Sciatic nerve (tissue), 2 donors: ENCODE data around the gene KLF5. TPM values are rescaled to one million over a fixed set of nuclear protein-coding genes. Genes with fewer than 3 reads are reported as not detected.
"Not testable (repeated sequence)": the region's sequence is repeated elsewhere in the genome, so short reads cannot be mapped to it uniquely, and the experiment has no call there.

ENCODE experiments used
- ATAC-seq: fragments of 200-7000 bp; cut with Tn5 transposase; one replicate; pipeline ENCODE4 v1.9.1; 2020; ENCODE audit warnings: mild to moderate bottlenecking, moderate library complexity
- DNase-seq: peaks from one replicate; pipeline ENCODE4 v3.0.0-alpha.2; 2020; ENCODE audit warnings: low spot score
- intact Hi-C: fragments of 100-400 bp; cut with DNase I; formaldehyde crosslinking; loops from one replicate; pipeline ENCODE4 v1.14.2; 2022
- total RNA-seq: library from RNA; stranded (reverse); fragmentation: NEBNext Ultra II Directional; extraction: Animal tissue kit (Norgen Biotek cat#: 25700); gene quantifications from one replicate; pipeline ENCODE4 v1.2.1, GENCODE V29; 2021
- donor health status: DM: no; HTN: no; CAD: no.
- donor health status: DM: no; HTN: no; CAD: no.

The KLF5 gene
- total RNA-seq, result 83.6 TPM

DNA sequence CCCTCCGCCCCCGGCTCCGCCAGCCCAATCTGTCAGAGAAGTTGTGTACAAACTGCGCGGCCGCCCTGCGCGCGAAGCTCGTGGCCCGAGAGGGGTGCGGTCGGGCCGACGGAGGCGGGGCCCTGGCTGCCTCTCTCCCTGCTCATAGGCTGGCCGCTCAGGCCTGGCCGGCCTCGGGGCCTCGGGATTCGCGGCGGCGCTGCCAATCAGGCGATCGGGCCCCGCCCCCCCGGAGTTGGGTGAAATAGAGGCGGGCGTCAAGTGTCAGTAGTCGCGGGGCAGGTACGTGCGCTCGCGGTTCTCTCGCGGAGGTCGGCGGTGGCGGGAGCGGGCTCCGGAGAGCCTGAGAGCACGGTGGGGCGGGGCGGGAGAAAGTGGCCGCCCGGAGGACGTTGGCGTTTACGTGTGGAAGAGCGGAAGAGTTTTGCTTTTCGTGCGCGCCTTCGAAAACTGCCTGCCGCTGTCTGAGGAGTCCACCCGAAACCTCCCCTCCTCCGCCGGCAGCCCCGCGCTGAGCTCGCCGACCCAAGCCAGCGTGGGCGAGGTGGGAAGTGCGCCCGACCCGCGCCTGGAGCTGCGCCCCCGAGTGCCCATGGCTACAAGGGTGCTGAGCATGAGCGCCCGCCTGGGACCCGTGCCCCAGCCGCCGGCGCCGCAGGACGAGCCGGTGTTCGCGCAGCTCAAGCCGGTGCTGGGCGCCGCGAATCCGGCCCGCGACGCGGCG lies at the start of gene KLF5:
Gene KLF5, plus strand, starts transcription at position 270 of the 724 bp plus-strand sequence. Its CDS starts 323 bp downstream, at position 593.
- DNase-seq, result peak; percentile 99
- peak; percentile 98 for ATAC-seq
- intact Hi-C loops, result no loop called here

GRCh38 chr13:73011751-73012150 lies 47.1 kb upstream of the KLF5 start:
- intact Hi-C loops, result no loop called here
- no peak for DNase-seq
- no peak for ATAC-seq

DNA sequence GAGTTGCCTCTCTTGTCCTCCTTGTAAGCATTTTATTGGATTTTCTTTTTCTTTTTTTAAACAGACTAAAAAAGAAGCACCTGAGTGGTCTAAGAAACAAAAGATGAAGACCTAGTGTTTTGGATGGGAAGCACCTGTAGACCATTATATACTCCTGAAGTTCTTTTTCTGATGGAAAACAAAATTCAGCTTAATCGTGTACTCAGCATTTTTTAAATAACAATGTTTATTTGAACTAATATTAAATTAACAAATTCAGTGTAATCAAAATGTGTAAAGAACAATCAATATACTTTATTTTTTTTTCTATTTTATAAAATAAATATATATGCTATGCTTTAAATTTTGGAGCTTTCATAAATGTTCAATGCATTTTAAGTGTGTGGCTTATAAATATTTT lies 43.0 kb upstream of the KLF5 start:
- ATAC-seq (no peak), DNase-seq (no peak)
- intact Hi-C loops, result no loop called here

- DNase-seq (no peak), ATAC-seq (no peak)
- intact Hi-C loops, result no loop called here
These were observed 40.5 kb upstream of the KLF5 start for GRCh38 chr13:73018336-73018735.

DNA sequence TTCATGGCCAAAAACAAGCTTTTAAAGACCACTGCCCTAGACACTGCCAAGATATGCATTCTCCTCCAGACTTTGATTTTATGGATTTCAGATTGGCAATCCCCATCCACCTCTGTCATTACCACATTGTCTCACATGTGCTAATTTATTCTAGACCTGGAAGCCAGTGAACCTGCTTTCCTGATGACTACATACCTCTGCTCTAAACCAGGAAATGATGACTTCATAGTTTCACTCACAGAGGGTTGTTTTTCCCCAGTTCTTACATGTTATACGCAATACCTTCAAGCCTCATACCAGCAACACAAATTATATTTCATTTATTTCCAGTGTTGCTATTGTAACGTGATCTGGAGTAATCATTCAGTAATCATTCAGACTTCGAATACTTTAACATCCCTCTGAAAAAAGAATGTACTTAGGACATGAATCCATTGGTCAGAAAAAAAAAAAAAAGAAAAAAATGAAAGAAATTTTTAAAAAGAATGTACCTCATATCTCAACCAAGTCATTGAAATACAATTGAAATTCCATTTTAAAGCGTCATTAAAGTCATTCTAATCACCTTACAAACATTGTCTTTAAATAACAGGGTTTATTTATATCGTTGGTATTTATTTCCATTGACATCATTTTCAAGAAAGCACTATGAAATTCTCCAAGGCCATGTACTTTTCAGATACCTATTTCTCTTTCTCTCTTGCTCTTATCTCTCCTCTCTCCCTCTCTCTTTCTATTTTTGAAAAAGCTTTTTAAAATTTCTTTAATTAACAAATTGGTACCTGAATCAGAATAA lies 33.4 kb upstream of the KLF5 start:
- DNase-seq (no peak), ATAC-seq (no peak)
- intact Hi-C loops, result no loop called here

GRCh38 chr13:73034901-73035300 lies 23.9 kb upstream of the KLF5 start:
- intact Hi-C loops, result no loop called here
- DNase-seq, result no peak
- ATAC-seq, result no peak

GRCh38 chr13:73035660-73036059 lies 23.1 kb upstream of the KLF5 start:
- no peak for DNase-seq
- ATAC-seq, result no peak
- intact Hi-C loops, result no loop called here

DNA sequence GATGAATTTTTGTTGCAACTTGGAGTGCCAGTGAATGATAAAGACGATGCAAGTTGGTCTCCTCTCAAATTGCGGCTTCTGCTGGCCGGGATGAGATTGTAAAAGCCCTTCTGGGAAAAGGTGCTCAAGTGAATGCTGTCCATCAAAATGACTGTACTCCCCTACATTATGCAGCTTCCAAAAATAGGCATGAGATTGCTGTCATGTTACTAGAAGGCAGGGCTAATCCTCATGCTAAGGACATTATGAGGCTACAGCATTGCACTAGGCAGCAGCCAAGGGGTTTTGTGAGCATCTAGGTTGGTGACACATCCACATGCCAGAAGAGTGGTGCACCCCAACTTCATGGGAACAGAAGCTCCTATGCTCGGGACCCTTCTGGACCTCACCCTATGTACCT lies 22.2 kb upstream of the KLF5 start:
- DNase-seq, result no peak
- intact Hi-C loops, result no loop called here
- no peak for ATAC-seq

DNA sequence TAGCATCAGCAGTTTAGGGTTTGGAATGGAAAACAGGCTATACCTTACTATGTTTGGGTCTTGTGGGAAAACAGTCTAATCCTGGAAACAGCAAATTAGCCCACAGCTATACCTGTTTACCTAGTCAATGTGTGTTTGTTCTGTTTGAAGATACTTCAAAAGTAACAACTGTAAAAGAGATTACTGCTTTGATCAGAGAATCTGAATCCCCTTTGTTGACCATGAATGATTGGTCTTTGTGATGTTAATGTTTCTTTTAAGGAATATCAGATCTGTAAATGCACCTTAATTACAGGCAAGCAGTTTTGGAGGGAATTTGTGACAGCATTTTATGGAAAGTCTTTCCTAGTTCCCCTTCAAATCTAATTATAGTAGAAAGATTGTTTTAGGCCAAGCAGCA lies 20.7 kb upstream of the KLF5 start:
- intact Hi-C loops, result no loop called here
- ATAC-seq (no peak), DNase-seq (no peak)

- intact Hi-C loops, result no loop called here
- ATAC-seq, result no peak
These were observed 19.4 kb upstream of the KLF5 start for GRCh38 chr13:73039201-73040108.

GRCh38 chr13:73040484-73040883 lies 18.3 kb upstream of the KLF5 start:
- DNase-seq (no peak), ATAC-seq (no peak)
- intact Hi-C loops, result no loop called here

More at GRCh38 chr13:73039201-73040108, 19.4 kb upstream of the KLF5 start:
- DNase-seq, result no peak

DNA sequence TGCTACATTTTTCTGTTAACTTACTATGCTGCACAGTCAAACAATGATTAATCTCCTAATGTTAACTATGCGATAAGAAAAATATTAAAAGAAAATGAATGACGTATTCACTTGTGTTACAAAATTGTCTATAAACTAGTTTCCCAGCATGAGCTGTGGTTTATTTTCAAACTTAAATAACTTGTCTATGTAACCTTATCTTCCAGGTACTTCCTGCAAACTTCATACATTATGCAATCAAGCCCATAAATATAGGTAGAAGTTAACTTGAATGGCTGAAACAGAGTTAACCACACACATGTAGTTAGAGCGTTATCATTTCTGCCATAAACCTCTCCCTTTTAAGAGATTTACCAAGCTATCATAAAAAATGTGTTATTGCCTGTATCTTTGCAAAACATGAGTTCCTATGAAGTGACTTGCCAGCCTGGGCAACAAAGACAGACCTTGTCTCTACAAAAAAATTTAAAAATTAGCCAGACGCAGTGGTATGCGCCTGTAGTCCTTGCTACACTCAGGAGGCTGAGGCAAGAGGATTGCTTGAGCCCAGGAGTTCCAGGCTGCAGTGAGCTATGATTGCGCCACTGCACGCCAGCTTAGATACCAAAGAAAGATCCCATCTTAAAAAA lies 17.7 kb upstream of the KLF5 start:
- ATAC-seq, result no peak
- DNase-seq, result no peak
- intact Hi-C loops, result no loop called here

DNA sequence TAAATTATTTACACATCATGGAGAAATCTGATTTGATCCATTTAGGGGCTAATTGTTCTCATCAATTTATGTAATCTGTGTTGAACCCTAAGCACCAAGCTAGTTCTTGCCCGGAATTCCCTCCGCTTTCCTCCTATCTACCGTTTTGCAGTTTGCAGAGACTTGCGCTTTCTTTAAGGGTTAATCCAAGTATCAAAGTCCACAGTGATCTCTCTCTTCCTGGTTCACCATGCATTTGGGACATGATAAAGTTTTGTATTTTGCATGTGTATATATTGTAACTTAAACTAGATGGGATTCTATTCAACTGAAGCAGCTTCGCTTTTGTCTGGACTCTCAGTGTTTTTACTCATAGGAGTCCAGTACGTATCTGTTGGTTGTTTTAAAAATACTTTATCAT lies 13.8 kb upstream of the KLF5 start:
- no peak for DNase-seq
- intact Hi-C loops, result no loop called here
- no peak for ATAC-seq

DNA sequence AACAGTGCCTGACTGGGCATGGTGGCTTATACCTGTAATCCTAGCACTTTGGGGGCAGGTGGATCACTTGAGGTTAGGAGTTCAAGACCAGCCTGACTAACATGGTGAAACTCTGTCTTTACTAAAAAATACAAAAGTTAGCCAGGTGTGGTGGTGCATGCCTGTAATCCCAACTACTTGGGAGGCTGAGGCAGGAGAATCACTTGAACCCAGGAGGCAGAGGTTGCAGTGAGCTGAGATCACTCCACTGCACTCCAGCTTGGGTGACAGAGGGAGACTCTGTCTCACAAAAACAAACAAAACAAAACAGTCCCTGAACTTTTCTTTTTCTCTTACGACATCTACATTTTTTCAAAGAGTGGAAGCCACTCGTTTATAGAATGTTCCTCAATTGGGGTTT lies 10.2 kb upstream of the KLF5 start:
- ATAC-seq, DNase-seq, intact Hi-C loops: not testable (repeated sequence)

DNA sequence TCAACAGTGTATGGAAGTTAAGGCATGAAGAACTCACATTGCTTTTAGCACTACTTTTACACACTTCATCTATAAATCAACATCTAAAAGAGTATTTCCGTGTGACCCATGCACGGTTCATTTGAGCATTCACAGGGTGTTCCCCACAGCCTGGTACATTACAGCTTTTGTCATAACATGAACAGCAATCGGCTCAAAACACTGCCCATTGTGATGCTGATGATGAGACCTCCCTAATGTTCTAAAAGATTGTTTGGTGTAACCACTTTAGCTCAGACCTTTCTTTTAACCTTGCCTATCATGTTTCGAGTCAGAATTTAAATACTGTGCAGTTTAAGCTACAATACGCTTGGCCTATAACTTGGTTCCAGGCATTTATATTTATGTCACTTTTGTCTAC lies 4.1 kb upstream of the KLF5 start:
- DNase-seq (no peak), ATAC-seq (no peak)
- intact Hi-C loops, result no loop called here

GRCh38 chr13:73055813-73056564 lies 2.8 kb upstream of the KLF5 start:
- no peak for ATAC-seq
- no peak for DNase-seq
- intact Hi-C loops, result no loop called here

GRCh38 chr13:73056565-73056962 lies 2.2 kb upstream of the KLF5 start:
- no peak for DNase-seq
- ATAC-seq, result no peak
- intact Hi-C loops, result no loop called here

DNA sequence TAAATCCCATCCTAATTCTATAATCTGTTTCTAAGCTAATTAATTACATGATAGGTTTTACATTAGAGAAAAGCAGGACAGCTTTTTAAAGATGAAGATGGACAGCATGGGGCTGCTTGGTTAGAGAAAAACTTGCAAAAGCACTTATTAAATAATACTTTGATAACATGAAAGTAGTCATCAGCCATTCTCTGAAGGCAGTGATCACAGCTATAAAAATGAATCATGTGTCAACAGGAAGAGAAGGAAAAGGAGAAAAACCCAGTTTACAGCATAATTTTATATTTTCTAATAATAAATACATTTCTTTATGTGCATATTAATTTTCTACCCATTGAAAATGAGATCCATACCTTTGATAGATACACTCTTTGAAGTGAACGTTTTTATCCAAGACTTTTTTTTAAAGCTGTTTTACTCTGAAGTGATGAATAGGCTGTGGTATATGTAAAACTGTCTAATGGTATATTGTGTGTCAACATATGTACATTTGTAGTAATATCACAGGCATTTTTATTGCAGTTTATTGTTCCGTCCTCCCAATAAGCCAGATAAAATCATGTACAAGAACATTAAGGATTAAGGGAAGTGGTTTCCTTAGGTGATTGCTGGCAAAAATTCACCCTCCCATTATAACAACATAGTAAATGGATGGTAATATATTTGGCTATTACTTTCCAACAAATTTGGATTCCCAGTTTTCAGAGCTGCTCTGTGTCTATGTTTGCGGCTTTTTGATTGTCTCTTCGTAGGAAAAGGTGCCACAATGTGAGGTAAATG lies 1.3 kb upstream of the KLF5 start:
- ATAC-seq, result no peak
- no peak for DNase-seq
- intact Hi-C loops, result no loop called here
